IPS DF 6.9 (cell line): Measurements from ENCODE around the gene MRI1.
"Not testable (repeated sequence)": the region's sequence is repeated elsewhere in the genome, so short reads cannot be mapped to it uniquely, and the experiment has no call there.

ENCODE experiments used
- DNase-seq: peaks from one replicate; pipeline ENCODE4 v3.0.0-alpha.2; 2013; ENCODE audit warnings: low read depth, low spot score
- H3K27ac ChIP-seq: one replicate; pipeline ENCODE4 v1.5.1; 2013; ENCODE audit warnings: low read length, control low read depth
- H3K27me3 ChIP-seq: 2 replicates; pipeline ENCODE4 v1.6.1; 2013; ENCODE audit warnings: mild to moderate bottlenecking, low read length; ENCODE audit not compliant: control insufficient read depth, insufficient read depth
- H3K36me3 ChIP-seq: 2 replicates; pipeline ENCODE4 v1.6.1; 2013; ENCODE audit warnings: low read length; ENCODE audit not compliant: control insufficient read depth, insufficient read depth
- H3K4me1 ChIP-seq: 2 replicates; pipeline ENCODE4 v1.6.1; 2013; ENCODE audit warnings: low read length; ENCODE audit not compliant: control insufficient read depth, insufficient read depth
- H3K4me3 ChIP-seq: 2 replicates; pipeline ENCODE4 v1.5.1; 2013; ENCODE audit warnings: mild to moderate bottlenecking, low read length
- H3K9me3 ChIP-seq: 2 replicates; pipeline ENCODE4 v1.6.1; 2013; ENCODE audit warnings: low read length, inconsistent platforms; ENCODE audit not compliant: control insufficient read depth, insufficient read depth
- WGBS: extraction: QIAGEN DNeasy Blood & Tissue Kit; methylation state at CpG from one replicate; pipeline ENCODE4 v1.1.7; 2013; ENCODE audit warnings: mixed read lengths, missing lambda C conversion rate; ENCODE audit not compliant: insufficient read length, insufficient coverage; 5-methylcytosine and 5-hydroxymethylcytosine counted together

MRI1 gene

DNA sequence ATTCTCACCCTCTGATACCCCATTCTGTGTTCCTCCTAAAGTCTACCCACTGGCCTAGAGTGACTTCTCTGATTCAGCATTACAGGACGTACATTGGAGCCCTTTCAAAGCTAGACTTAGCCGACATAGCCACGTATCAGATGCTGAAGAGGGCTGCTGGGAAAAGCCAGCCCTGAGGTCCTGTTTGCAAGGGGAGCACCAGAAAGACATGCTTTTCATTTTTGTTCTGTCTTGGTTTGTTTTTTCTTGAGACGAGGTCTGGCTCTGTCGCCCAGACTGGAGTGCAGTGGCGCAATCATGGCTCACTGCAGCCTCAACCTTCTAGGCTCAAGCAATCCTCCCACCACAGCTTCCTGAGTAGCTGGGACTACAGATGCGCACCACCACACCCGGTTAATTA, 24.7 kb downstream of the MRI1 start:
- Histone ChIP-seq H3K27ac (no peak overlapping the region), H3K4me3 (no peak overlapping the region), H3K4me1 (no peaks in the 10 kb centered on the region), H3K36me3 (no peaks in the 10 kb centered on the region), H3K9me3 (no peaks in the 10 kb centered on the region), H3K27me3 (no peaks in the 10 kb centered on the region)
- no CpG with 5 or more reads among the region's 8 CpGs for WGBS
- DNase-seq = no peak

DNA sequence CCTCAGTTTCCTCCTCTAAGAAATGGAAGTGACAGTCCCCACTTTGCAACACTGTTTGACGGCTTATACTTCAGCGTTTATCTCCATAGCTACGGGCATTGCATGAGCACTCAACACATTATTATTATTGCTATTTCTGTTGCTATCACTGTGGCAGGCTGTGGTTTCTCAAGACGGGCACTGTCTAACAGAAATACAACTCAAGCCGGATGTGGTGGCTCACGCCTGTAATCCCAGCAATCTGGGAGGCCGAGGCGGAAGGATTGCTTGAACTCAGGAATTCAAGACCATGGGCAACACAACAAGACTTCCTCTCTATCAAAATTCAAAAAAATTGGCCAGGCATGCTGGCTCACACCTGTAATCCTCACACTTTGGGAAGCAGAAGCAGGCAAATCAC, 26.0 kb downstream of the MRI1 start:
- H3K9me3 ChIP-seq = no peaks in the 10 kb centered on the region
- no peaks in the 10 kb centered on the region for H3K4me1 ChIP-seq
- H3K27ac ChIP-seq = no peak overlapping the region
- no peaks in the 10 kb centered on the region for H3K36me3 ChIP-seq
- no CpG with 5 or more reads among the region's 8 CpGs for WGBS
- no peak for DNase-seq
- no peak overlapping the region for H3K4me3 ChIP-seq
- no peaks in the 10 kb centered on the region for H3K27me3 ChIP-seq

DNA sequence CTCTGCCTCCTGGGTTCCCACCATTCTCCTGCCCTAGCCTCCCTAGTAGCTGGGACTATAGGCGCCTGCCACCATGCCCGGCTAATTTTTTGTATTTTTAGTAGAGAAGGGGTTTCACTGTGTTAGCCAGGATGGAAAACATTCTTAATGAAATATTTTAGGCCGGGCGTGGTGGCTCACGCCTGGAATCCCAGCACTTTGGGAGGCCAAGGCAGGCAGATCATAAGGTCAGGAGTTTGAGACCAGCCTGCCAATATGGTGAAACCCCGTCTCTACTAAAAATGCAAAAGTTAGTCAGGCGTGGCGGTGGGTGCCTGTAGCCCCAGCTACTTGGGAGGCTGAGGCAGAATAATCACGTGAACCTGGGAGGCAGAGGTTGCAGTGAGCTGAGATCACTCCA, 29.0 kb downstream of the MRI1 start:
- not testable (repeated sequence) for H3K4me3 ChIP-seq, H3K4me1 ChIP-seq, H3K27me3 ChIP-seq, H3K36me3 ChIP-seq, DNase-seq, H3K27ac ChIP-seq, H3K9me3 ChIP-seq
- no CpG with 5 or more reads among the region's 9 CpGs for WGBS

DNA sequence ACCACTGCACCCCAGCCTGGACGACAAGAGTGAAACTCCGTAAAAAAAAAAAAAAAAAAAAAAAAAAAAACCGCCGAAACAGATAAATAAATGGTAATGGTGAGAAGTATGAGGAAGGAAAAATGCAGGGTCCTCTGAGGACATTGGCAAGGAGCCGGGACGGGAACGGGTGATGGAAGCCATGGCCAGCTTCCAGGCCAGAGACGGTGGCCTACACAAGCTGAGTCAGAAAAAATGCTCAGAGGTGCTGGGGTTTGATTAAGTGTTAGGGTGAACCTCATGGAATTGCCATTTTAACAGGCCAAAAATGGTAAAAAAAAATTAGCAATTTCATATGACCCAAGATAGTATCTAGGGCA, 30.1 kb downstream of the MRI1 start:
- Histone ChIP-seq H3K27me3 (no peaks in the 10 kb centered on the region), H3K4me1 (no peaks in the 10 kb centered on the region; the same call in 1 of the 2 replicates), H3K27ac (no peak overlapping the region), H3K9me3 (no peaks in the 10 kb centered on the region), H3K36me3 (no peaks in the 10 kb centered on the region), H3K4me3 (peak overlapping the region; percentile 44; the same call in 1 of the 2 replicates)
- WGBS = no CpG with 5 or more reads among the region's 8 CpGs
- DNase-seq = no peak

DNA sequence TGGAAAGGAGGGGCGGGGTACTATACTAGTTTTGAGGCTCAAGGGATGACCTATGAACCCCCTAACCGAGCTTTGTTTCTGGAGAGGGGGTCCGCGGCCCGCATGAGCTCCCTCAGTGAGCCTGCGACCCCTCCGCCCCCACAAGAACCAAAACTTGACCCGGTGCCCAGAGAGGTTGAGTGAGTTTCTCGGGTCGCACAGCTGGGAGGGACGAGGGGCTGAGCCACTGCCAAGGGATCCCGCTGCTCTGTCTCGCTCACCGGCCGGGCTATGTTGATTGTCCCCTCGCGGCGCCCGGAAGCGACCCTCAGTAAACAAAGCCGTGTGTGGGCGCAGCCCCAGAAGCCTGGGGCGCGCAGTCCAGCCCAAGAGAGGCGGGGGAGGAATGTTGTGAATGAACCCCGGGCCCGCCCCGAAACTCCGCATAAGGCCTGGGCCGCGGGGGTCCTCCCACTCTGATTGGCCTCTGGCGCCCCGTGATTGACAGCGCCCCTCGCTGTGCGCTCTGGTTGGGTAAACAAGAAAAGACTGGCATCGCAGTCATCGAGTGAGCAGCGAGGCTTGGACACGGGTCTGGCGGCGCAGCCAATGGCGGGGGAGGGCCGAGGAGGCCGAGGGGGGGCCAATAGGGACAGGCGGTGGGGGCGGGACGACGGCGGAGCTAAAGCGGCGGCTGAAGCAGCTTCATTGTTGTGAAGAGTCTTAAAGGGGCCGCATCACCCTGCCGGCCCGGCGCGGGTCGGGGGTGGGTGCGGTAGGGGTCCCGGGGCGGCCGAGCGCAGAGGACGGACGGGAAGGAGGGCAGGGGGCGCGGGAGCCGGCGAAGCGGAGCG, 30.7 kb downstream of the MRI1 start, which contains the start of gene ZSWIM4:
Gene ZSWIM4, plus strand, starts transcription at position 687 of the 833 bp plus-strand sequence. CDS start 206 bp downstream, outside the sequence.
- H3K27me3 ChIP-seq = no peaks in the 10 kb centered on the region
- WGBS = no CpG with 5 or more reads among the region's 71 CpGs
- H3K4me1 ChIP-seq = no peaks in the 10 kb centered on the region; the same call in 1 of the 2 replicates
- H3K4me3 ChIP-seq = peak within 1 kb of the TSS; percentile 75
- DNase-seq = peak; percentile 100
- H3K27ac ChIP-seq = no peak within 1 kb of the TSS
- H3K9me3 ChIP-seq = no peaks in the 10 kb centered on the region
- peaks cover 3% of the 10 kb centered on the region; the same call in 1 of the 2 replicates for H3K36me3 ChIP-seq

DNA sequence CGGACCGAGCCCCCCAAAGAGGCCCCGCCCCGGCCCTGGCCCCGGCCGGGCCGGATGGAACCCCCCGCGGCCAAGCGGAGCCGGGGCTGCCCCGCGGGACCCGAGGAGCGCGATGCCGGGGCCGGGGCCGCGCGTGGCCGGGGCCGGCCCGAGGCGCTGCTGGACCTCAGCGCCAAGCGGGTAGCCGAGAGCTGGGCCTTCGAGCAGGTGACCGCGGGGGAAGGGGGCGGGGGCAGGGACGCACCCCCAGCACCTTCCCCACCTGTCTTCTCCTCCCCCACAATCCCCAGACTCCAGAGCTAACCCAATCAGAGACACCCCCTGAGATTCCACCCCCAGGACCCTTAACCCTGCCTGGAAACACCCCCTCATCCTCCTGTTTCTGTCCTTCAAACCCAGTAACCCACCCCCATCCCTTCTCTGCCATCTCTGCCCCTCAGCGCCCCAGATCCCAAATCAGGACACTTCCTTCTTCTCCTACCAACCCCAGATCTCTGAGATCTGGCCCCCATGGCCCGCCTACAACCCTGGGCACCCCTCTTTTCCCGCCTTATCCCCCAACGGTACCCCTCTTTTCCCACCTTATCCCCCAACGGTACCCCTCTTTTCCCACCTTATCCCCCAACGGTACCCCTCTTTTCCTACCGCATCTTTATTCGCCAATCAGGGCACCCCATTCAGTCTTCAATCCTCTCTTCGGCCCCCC, 31.4 kb downstream of the MRI1 start:
- H3K4me3 ChIP-seq = peak overlapping the region; percentile 75
- H3K4me1 ChIP-seq = no peaks in the 10 kb centered on the region; the same call in 1 of the 2 replicates
- no peak overlapping the region for H3K27ac ChIP-seq

DNA sequence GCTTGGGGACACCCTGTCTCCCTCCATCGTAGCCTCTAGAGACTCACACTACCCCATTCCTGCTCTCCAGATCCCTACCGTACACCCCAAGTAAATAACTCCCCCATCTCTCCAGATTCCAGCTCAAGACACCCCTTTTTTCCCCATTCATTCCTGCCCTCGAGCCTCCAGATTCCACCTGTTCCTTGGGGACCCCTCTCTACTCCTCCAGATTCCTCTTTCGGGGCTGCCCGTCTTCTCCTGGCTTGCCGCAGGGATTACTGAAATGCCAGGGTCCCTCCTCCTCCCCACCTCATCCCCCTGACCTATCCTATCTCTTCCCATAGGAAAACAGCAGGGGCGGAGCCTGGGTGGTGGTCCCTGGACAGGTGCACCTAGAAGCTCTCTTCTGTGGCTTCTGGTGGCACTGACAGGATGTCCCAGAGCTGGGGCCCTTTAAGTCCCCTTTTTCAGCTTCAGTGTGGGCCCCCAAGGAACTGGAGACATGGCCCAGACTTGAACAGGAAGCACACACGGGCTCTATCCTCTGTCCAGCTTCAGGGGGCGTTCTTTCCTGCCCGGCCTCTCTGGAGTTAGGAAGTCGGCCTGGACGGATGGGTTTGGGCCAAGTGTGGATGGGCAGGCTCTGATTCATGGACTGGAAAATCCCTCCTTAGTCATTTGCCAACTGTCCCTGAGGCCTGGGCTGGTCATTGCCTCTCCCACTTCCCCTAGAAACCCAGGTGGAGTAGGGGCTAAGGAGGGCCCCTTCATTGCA, 32.2 kb downstream of the MRI1 start:
- H3K9me3 ChIP-seq = no peaks in the 10 kb centered on the region
- no peak overlapping the region for H3K27ac ChIP-seq
- peaks cover 3% of the 10 kb centered on the region for H3K36me3 ChIP-seq
- H3K27me3 ChIP-seq = no peaks in the 10 kb centered on the region
- WGBS = no CpG with 5 or more reads among the region's 12 CpGs
- H3K4me3 ChIP-seq = peak overlapping the region; percentile 75; the same call in 1 of the 2 replicates
- DNase-seq = no peak
- H3K4me1 ChIP-seq = no peaks in the 10 kb centered on the region; the same call in 1 of the 2 replicates

More for the DNA sequence above, 31.4 kb downstream of the MRI1 start:
- Histone ChIP-seq H3K27me3 (no peaks in the 10 kb centered on the region), H3K9me3 (no peaks in the 10 kb centered on the region), H3K36me3 (peaks cover 3% of the 10 kb centered on the region; the same call in 1 of the 2 replicates)
- DNase-seq = no peak
- WGBS = no CpG with 5 or more reads among the region's 42 CpGs

DNA sequence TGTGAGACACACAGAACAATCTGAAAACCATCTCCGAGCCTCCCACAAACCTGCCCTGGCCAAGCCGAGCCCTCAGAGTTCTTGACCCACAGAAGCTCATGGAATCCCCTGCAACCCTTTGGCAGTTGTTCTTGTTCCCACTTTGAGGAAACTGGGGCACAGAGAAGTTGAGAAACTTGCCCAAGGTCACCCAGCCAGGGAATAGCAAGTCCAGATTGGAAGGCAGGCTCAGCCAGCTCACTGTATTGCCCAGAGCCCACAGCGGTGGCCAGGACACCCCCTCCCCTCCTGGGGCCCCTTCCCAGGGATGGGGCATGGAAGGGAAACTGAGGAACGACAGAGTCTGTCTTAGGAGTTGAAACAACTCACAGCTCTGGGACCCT, 32.7 kb downstream of the MRI1 start:
- DNase-seq = no peak
- Histone ChIP-seq H3K36me3 (peaks cover 3% of the 10 kb centered on the region), H3K27me3 (no peaks in the 10 kb centered on the region), H3K4me3 (no peak overlapping the region), H3K27ac (no peak overlapping the region), H3K4me1 (no peaks in the 10 kb centered on the region; the same call in 1 of the 2 replicates), H3K9me3 (no peaks in the 10 kb centered on the region)
- WGBS = no CpG with 5 or more reads among the region's 4 CpGs

DNA sequence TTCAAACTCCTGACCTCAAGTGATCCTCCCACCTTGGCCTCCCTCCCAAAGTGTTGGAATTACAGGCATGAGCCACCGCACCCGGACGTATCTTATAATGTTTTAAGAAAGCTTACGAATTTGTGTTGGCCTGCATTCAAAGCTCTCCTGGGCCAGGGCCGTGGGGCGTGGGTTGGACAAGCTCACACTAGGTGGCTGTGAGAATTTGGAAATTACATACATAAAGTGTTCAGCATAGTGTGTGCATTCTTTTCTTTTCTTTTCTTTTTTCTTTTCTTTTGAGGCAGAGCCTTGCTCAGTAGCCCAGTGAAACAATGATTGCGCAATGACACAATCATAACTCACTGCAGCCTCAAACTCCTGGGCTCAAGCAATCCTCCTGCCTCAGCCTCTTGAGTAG, 33.5 kb downstream of the MRI1 start:
- Histone ChIP-seq H3K4me1 (no peaks in the 10 kb centered on the region; the same call in 1 of the 2 replicates), H3K36me3 (peaks cover 3% of the 10 kb centered on the region), H3K9me3 (no peaks in the 10 kb centered on the region), H3K27ac (no peak overlapping the region), H3K4me3 (no peak overlapping the region), H3K27me3 (no peaks in the 10 kb centered on the region)
- no CpG with 5 or more reads among the region's 7 CpGs for WGBS
- DNase-seq = no peak

DNA sequence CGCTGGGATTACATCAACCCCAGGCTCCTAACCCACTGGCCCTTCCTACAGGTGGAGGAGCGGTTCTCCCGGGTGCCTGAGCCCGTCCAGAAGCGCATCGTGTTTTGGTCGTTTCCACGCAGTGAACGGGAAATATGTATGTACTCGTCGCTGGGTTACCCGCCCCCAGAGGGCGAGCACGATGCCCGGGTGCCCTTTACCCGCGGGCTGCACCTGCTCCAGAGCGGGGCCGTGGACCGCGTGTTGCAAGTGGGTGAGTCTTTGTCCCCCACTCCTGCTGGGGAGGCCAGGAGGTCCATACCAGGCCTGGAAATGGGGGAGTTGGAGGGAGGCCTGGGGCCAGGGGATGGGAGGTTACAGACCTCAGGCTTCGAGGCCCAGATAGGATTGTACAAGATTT, 35.3 kb downstream of the MRI1 start:
- H3K4me1 ChIP-seq = no peaks in the 10 kb centered on the region; the same call in 1 of the 2 replicates
- no peak overlapping the region for H3K4me3 ChIP-seq
- peaks cover 3% of the 10 kb centered on the region for H3K36me3 ChIP-seq
- H3K27ac ChIP-seq = no peak overlapping the region
- no CpG with 5 or more reads among the region's 22 CpGs for WGBS
- DNase-seq = no peak
- H3K9me3 ChIP-seq = no peaks in the 10 kb centered on the region
- no peaks in the 10 kb centered on the region for H3K27me3 ChIP-seq
